ENCODE results near the gene NDUFA8. TPM values are rescaled to one million over a fixed set of nuclear protein-coding genes. Genes with fewer than 3 reads are reported as not detected.

Gene NDUFA8
- total and polyA plus RNA-seq, 9 of the 15 experiments (the other 6 are each of a cell fraction or from before 2014, with no cell fraction given), result 105 to 212 (median 133) TPM

DNA sequence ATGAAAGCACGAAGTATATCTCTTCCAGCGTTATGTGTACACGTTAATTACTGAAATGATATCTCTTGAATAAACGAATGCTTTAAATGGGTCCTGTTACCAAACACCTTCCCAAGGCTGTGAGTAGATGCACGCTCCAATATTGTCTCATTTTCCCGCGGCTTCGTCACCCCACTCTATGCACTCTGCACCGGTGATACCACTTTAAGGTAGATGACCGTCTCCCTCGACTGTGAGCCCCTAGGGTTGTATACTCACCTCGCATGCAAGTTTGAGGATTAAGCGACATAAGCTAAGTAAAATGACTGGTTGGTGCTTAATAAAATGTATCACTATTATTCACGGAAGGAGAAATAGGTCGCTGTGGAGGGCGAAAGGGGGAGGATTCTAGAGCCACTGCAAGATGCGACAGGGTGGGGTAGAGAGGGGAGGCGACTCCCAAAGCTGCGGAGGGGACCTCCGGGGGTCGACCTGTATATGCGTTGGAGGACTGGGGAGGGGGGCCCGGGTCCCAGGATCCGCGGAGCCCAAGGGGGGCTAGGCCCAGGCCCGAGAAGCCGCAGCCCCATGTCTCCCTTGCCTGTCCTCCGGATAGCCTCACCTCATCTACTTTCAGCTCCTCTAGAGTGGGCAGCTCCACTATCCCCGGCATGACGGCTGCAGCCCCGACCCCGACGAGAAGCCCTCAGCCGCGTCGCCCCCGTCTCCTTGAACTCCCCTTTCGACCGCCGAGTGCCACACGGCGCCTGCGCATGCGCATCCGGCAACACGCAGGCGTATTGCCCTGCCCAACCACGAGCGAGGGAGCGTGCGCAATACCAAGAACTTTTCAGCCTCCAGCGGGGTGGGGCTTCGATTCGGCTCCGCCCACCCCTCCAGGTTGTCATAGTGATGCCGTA lies at the start of gene NDUFA8, which contains the start of gene MORN5 (continued):
- TF ChIP-seq, protein P1, sequence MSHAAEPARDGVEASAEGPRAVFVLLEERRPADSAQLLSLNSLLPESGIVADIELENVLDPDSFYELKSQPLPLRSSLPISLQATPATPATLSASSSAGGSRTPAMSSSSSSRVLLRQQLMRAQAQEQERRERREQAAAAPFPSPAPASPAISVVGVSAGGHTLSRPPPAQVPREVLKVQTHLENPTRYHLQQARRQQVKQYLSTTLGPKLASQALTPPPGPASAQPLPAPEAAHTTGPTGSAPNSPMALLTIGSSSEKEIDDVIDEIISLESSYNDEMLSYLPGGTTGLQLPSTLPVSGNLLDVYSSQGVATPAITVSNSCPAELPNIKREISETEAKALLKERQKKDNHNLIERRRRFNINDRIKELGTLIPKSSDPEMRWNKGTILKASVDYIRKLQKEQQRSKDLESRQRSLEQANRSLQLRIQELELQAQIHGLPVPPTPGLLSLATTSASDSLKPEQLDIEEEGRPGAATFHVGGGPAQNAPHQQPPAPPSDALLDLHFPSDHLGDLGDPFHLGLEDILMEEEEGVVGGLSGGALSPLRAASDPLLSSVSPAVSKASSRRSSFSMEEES (CRISPR knock-in tag; IDR thresholded peaks at IDR 0.05), result no peak
- 0 out of 2 replicates have a peak, but pooled peaks have one; percentile 54 for TF ChIP-seq NR1H2 (CRISPR knock-in tag; IDR thresholded peaks at IDR 0.05)
- TF ChIP-seq RBM25 (IDR thresholded peaks at IDR 0.05; ENCODE audit: low read depth, low read length, severe bottlenecking), result no peak
- no peak for TF ChIP-seq NCOA4 (IDR thresholded peaks at IDR 0.05; ENCODE audit: partially characterized antibody)
- no peak for TF ChIP-seq ZNF592 (IDR thresholded peaks at IDR 0.05)
- no peak for TF ChIP-seq EZH2 (IDR thresholded peaks at IDR 0.05; ENCODE audit: borderline replicate concordance, low read depth, low read length)
- TF ChIP-seq SRSF3 (IDR thresholded peaks at IDR 0.05; ENCODE audit: insufficient read depth, low read length), result no peak
- TF ChIP-seq CHD2 (IDR thresholded peaks at IDR 0.05; ENCODE audit: low read depth, low read length), result no peak
- no peak for TF ChIP-seq FOS (IDR thresholded peaks at IDR 0.05; ENCODE audit: extremely low read depth, insufficient read length)
- TF ChIP-seq COPS2 (conservative IDR thresholded peaks at IDR 0.05), result no peak
- TF ChIP-seq HMG20B (CRISPR knock-in tag; IDR thresholded peaks at IDR 0.05), result no peak
- TF ChIP-seq ZNF324 (CRISPR knock-in tag; IDR thresholded peaks at IDR 0.05), result no peak
- no peak for TF ChIP-seq MED1 (CRISPR knock-in tag; IDR thresholded peaks at IDR 0.05; ENCODE audit: borderline replicate concordance)
- TF ChIP-seq EGR1 (conservative IDR thresholded peaks at IDR 0.05), result peak; percentile 67
- TF ChIP-seq GTF2F1 (IDR thresholded peaks at IDR 0.05; ENCODE audit: low read depth, low read length), result no peak
- no peak for TF ChIP-seq ZNF354B (CRISPR knock-in tag; IDR thresholded peaks at IDR 0.05)
- TF ChIP-seq, protein P2, sequence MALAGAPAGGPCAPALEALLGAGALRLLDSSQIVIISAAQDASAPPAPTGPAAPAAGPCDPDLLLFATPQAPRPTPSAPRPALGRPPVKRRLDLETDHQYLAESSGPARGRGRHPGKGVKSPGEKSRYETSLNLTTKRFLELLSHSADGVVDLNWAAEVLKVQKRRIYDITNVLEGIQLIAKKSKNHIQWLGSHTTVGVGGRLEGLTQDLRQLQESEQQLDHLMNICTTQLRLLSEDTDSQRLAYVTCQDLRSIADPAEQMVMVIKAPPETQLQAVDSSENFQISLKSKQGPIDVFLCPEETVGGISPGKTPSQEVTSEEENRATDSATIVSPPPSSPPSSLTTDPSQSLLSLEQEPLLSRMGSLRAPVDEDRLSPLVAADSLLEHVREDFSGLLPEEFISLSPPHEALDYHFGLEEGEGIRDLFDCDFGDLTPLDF (CRISPR knock-in tag; IDR thresholded peaks at IDR 0.05), result no peak
- no peak for TF ChIP-seq STAT6 (CRISPR knock-in tag; IDR thresholded peaks at IDR 0.05)
- TF ChIP-seq HDAC2 (IDR thresholded peaks at IDR 0.05), result no peak

Measured in K562 (cell line).